ENCODE results near the gene DCST1.

DNA sequence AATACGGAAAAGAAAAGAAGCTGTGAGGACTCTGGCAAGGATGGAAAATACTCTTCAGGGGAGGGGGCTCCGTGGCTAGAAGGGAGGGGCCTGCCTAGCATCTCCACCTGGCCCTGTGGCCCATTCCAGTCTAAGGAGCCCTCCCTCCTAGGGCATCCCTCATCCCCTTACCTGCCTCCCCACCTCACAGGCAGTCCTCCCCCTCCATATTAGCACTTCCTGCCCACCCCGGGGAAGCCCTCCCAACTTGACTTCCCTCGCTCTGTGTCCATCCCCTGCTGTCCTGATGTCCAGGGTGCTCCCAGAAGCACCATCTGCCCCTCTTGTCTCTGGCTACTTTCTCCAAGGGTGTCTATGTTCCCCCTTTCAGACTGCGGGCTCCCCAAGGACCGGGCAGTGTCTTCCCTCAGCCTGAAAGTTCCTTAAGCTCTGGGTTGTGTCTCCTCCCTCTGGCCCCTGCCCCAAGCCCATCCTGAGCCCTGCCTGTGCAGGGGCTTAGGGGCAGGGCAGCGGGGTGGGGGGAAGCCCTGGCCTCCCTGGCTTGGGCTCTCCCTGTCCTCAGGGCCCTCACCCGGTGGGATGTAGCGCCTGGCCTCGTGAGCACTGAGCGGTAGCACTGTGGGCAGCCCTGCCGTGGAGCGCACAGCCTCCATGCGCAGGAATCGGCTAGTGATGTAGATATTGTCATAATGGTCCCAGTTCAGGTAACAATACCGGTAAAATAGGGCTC is 3.9 kb upstream of the DCST1 start:
- TF ChIP-seq, protein P1, sequence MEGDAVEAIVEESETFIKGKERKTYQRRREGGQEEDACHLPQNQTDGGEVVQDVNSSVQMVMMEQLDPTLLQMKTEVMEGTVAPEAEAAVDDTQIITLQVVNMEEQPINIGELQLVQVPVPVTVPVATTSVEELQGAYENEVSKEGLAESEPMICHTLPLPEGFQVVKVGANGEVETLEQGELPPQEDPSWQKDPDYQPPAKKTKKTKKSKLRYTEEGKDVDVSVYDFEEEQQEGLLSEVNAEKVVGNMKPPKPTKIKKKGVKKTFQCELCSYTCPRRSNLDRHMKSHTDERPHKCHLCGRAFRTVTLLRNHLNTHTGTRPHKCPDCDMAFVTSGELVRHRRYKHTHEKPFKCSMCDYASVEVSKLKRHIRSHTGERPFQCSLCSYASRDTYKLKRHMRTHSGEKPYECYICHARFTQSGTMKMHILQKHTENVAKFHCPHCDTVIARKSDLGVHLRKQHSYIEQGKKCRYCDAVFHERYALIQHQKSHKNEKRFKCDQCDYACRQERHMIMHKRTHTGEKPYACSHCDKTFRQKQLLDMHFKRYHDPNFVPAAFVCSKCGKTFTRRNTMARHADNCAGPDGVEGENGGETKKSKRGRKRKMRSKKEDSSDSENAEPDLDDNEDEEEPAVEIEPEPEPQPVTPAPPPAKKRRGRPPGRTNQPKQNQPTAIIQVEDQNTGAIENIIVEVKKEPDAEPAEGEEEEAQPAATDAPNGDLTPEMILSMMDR (conservative IDR thresholded peaks at IDR 0.05; ENCODE audit: low read depth, low read length): no peak
- no peak for TF ChIP-seq EZH2 (IDR thresholded peaks at IDR 0.05; ENCODE audit: borderline replicate concordance, low read depth, low read length, poor library complexity, severe bottlenecking)
